Measurements from ENCODE around the gene USP11.

USP11 gene

DNA sequence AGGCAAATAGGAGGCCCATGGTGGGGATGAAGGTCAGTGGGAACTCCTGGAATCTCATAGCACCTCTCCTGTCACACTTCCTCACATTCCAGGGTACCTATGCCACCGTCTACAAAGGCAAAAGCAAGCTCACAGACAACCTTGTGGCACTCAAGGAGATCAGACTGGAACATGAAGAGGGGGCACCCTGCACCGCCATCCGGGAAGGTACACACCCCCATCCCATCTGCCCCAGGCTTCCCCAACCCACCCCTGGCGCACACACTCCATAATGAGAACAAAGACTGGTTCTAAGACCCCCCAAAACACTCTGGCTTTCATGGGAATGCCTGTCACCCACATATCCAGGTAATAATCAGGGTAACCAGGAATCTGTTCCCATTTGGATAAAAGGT, 7.9 kb upstream of the USP11 start:
- DNase-seq (ENCODE audit: low spot score) = no peak

DNA sequence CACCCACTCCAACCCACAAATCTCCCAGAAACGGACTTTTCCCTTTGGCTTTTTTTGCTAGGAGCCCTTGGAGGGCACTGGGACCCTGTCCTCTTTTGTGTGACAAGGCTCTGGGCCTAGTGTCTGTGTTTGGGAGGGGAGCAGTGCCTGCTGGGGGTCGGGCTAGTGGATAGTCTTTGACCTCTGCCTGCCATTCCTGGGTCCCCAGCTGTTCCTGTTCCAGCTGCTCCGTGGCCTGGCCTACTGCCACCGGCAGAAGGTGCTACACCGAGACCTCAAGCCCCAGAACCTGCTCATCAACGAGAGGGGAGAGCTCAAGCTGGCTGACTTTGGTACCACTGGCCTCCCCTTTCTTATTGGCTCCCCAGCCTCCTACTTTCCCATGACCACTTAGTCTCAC, 6.7 kb upstream of the USP11 start:
- DNase-seq (ENCODE audit: low spot score) = no peak

DNA sequence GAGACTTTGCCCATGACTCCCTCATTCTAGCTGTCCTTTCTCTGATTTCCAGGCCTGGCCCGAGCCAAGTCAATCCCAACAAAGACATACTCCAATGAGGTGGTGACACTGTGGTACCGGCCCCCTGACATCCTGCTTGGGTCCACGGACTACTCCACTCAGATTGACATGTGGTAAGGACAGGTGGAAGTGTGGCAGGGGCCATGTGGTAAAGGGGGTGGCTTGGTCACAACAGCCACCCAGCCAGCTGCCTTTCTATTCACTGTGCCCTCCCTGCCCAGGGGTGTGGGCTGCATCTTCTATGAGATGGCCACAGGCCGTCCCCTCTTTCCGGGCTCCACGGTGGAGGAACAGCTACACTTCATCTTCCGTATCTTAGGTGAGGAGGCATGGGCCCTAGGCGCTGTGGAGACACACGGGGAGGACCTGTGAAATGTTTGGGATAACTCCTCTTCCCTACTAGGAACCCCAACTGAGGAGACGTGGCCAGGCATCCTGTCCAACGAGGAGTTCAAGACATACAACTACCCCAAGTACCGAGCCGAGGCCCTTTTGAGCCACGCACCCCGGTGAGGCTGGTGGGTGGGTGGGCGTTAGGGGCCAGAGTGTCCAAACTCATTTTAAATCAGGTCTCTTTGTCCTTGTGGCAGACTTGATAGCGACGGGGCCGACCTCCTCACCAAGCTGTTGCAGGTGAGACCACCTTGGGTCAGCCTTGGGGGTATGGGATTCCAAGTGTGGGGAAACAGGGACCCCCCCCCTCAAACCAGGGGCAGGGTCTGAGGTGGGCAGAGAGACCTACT, 6.1 kb upstream of the USP11 start:
- DNase-seq (ENCODE audit: low spot score) = no peak

DNA sequence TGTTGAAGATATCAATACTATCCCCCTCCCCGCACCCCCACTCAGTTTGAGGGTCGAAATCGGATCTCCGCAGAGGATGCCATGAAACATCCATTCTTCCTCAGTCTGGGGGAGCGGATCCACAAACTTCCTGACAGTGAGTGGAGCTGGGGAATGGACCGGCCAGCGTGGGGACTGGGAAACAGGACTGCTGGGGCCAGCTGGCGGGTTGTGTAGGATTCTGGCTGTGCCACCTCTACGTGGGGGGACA, 5.5 kb upstream of the USP11 start:
- no peak for DNase-seq (ENCODE audit: low spot score)

DNA sequence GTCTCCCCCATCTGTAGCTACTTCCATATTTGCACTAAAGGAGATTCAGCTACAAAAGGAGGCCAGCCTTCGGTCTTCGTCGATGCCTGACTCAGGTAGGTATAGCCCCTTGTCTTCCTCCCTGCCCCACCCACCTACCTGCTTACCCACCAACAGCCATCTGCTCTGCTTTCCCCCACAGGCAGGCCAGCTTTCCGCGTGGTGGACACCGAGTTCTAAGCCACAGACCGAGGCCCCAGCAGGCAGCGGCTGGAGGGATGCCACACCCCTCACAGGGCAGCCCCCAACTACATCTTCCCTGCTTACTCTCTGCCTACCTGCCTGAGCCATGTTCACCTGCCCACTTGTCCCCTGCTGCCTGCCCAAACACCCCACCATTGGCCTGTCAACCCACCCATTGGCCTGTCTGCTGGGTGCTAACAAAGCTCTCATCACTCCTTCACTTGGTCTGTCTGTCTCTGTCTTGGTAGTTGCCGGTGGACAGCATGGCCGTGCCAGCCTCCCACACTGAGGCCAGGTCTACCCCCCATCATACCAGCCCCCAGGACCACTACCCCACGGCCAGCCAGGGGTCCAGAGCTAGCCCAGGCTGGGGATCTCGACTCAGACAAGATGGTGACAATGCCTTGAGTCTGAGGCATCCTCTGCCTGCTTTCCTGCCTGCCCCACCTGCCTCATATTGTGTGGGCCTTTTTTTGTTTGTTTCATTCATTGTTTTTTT, 4.1 kb upstream of the USP11 start:
- no peak for DNase-seq (ENCODE audit: low spot score)

DNA sequence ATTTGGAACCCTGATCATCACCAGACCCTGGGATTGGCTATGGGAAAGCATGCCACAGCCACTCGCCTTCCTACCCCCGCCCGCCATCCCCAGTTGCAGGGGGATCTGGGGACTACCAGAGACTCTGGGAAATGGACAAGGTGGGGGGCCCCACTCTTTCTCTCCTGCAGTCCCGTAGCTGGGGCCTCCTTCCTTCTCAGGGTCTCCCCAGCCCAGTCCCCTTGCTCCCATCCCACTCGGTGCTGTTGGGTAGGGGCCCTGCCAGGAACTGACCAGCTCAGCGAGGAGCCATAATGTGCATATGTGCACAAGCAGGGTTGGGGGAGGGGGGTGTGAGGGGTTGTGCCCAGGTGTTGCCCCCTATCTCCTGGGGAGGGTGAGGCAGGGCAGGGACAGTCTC, 3.4 kb upstream of the USP11 start:
- DNase-seq (ENCODE audit: low spot score) = no peak

DNA sequence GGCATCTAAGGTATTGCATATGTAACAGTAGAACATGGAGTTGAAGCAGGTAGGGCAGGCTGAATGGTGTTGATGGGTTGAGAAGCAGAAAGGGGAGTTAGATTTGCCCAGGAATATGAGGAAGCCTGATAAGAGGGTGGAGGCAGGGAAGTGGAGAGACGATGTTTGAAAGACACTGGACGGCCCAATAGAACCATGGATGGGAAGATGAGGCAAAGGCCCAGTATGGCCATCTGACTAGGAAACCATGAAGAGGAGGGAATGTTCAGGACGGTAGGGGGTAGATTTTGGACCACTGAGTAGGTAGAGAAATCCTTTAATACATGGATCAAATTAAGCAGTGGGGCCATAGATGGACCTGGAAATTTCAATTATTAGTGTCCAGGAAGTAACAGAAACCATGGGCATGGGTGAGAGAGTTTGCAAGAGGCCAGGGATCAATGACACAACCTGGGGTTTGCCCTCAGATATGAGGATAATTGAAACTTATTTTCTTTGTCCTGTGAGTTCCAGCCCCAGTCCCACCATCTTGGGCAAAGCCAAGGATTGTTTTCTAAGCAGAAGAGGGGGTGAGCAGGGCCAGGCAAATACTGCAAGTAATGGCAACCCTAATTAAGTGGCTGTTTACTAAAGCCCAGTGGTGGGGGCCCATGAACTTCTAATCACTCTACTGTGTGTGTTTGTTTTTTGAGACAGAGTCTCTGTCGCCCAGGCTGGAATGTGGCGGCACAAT, 2.5 kb upstream of the USP11 start:
- DNase-seq (ENCODE audit: low spot score) = no peak

DNA sequence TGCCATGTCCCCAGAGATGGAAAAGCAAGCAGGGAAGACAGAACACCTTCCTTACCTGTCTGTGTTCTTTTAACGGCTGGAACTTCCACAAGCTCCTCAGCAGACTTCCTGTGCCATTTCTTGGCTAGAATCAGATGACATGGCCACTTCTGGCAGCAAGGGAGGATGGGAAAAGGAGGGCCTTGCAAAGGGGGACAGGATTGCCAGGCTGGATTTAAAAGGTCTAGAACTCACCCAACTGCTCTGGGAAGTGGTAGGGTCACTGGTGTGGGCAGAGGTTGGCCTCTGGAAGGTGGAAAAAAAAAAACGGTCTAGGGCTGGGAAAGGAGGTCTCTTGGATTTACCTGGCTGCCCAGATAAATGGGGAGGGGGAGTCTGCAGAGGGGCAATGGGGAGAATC, 1.6 kb upstream of the USP11 start:
- DNase-seq (ENCODE audit: low spot score) = no peak

DNA sequence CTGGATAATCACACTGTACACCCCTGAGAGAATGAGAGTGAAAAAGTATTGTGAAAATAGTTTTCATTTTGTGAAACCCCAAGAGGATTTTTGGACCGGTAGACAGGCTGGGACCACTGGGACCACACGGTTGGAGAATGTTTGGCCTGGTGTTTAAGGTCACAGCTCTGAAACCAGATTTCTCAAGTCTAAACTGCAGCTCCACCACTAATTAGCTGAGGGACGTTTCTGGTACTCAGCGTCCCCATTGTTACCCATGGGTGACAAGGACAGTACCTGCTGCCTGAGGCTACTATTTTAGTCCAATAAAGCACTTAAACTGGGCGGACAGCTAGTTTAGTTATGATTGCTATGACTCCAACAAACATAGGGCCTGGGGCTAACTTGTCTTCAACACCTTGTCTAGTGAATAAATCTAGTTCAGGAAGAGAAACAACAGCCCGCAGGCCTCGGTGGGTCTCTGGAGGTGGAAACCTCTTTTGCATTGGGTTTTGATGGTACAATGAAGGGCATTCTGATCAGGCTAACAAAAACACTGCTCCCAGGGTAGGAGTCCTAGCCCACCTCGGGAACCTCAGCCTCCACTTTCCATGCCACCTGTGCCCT, 509 bp upstream of the USP11 start:
- no peak for DNase-seq (ENCODE audit: low spot score)

DNA sequence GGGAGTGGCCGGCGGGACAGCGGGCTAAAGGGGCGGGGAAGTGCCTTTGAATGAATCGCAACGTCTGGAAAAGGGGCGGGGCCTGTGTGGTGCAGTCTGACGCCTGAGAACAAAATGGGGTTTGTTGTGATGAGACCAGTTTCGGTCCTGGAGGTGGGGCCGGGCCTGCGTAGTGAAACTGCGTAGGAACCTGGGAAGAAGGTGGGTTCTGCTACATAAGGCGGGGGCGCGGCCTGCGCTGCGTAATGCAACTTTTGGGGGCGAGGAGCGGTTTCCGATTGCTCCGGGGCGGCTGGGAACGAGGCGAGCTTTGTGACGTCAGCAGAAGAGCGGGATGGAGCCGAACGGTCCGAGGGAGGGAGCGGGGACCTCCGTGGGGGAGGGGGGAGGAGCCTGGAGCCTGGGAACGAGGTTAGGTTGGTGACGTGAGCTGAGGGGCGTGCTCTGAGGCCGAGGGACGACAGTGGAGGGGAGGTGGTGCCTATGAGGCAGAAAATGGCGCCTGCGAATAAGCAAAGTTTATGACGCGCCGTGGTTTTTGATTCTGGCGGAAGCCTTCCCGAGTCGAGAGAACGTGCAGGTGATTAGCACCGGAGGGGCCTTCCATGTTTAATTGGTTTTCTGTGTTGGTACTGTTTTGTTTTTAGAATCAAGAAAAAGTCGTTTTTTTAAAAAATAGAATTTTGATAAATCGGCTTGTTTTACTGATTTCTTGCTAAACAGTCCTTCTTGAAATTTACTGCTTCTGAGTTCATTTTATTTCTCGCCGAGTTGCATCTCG, 714 bp downstream of the USP11 start:
- peak; percentile 89 for DNase-seq (ENCODE audit: low spot score)

DNA sequence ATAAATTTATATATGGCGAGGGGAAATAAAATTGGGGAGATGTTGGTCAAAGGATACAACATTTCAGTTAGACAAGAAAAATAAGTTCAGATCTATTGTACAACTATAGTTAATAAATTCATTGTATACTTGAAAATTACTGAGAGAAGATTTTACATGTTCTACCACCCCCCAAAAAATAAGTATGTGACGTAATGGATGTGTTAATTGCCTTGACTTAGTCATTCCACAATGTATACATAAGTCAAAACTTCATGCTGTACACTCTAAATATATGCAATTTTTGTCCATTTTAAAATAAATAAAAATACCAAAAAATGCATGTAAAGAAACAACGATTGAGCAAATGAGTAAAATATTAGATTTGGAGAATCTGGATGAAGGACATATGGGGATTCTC, 1.8 kb downstream of the USP11 start:
- DNase-seq (ENCODE audit: low spot score) = no peak

DNA sequence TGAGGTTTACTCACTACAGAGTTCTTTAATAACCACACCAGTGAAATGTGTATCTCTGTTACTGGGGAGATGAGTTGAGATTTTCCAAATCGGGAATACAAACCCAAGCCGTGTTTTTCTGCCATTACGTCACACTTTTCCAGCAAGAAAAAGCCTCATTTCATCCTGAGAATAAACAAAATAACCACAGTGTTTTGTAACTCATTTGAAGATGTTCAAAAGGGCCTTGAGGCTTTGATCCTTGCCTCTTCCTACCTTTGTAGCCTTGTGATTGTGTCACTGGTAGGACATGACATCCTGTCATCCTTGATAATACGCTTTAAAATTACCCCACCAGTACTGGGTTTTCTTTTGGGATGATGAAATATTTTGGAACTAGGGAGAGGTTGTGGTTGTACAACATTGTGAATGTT, 2.9 kb downstream of the USP11 start:
- no peak for DNase-seq (ENCODE audit: low spot score)

DNA sequence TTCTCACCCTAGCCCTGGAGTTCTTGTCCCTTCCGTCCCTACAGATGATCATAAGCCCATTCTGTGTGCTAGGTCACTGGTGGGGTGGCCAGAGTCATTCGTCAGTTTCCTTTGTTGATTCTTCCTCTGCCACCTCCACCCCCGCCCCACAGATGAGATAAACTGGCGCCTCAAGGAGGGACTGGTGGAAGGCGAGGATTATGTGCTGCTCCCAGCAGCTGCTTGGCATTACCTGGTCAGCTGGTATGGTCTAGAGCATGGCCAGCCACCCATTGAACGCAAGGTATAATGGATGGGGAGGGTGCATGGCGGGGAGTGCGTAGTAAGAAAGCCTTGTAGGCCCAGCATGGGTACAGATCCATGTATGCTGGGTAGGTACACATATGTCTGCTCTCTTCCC, 6.4 kb downstream of the USP11 start:
- no peak for DNase-seq (ENCODE audit: low spot score)

DNA sequence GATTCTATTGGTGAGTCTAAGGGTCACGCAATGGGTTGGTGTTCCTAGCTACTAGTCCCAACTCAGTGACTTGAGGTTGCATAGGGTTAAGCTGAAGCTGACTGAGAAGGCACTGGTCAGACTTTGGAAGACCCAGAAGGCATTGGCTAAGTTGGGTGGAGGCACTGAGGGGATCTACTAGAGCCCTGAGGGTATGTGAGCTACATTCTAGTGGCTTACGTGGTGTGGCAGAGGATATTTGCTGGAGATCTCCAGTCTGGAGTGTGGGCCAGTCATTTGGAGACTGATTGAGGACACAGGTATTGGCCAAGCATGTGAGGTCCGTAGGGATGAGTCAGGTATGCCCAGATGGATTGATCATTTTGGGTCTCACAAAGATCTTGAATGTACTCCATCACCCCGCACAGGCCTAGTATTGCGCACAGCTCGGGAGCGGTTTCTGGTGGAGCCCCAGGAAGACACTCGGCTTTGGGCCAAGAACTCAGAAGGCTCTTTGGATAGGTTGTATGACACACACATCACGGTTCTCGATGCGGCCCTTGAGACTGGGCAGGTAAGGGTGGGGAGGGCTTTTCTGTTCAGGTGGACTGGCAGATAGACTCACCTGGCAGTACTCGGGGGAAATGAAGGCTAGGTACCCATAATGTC, 7.2 kb downstream of the USP11 start:
- no peak for DNase-seq (ENCODE audit: low spot score)

DNA sequence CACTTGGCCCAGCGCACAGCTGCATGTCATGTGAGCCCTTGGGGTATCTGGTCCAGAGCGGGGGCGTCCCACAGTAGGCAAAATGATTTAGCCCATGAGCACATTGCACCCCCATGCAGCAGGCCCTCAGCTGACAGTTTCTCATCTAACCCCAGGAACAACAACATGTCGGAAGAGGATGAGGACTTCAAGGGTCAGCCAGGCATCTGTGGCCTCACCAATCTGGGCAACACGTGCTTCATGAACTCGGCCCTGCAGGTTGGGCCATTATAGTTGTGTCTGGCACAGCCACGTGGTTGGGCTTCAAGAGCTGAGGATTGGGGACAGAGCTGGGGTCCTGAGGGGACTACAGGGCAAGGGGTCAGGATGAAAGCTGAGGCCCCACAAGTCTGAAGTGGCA, 7.8 kb downstream of the USP11 start:
- no peak for DNase-seq (ENCODE audit: low spot score)

DNA sequence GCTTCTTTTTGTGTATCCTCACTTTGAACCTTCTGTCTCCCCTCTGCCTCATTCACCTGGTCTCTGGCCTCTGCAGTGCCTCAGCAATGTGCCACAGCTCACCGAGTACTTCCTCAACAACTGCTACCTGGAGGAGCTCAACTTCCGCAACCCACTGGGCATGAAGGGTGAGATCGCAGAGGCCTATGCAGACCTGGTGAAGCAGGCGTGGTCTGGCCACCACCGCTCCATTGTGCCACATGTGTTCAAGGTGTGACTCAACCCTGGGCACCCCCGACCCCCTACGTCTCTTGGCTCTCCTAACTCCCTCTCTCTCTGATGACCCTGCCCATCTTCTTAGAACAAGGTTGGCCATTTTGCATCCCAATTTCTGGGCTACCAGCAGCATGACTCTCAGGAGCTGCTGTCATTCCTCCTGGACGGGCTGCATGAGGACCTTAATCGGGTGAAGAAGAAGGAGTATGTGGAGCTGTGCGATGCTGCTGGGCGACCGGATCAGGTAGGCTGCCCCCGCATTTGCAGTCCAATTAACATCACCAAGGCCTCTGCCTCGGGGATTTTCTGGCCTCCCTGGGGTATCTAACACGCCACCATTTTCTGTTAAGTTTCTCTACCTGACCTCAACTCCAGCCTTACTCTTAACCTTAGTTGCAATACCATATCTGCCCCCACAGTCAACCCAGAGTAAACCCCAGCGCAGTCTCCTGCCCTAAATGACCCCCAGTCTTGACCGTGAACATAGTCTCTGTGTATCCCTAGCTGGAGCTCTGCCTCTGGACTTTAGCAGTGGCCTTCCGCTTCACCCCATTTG, 8.6 kb downstream of the USP11 start:
- DNase-seq (ENCODE audit: low spot score) = no peak

DNA sequence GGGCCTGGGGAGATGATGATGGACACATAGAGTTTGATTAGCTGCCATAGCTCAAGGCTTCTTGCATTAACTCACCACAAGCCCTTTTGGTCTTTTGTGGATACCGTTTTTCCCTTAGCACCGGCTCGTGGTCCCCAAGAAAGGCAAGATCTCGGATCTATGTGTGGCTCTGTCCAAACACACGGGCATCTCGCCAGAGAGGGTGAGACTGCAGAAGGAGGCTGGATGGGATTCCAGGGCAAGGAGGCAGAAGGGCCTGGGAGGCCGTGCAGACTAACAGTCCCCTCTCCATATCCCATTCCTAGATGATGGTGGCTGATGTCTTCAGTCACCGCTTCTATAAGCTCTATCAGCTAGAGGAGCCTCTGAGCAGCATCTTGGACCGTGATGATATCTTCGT, 9.5 kb downstream of the USP11 start:
- no peak for DNase-seq (ENCODE audit: low spot score)

DNA sequence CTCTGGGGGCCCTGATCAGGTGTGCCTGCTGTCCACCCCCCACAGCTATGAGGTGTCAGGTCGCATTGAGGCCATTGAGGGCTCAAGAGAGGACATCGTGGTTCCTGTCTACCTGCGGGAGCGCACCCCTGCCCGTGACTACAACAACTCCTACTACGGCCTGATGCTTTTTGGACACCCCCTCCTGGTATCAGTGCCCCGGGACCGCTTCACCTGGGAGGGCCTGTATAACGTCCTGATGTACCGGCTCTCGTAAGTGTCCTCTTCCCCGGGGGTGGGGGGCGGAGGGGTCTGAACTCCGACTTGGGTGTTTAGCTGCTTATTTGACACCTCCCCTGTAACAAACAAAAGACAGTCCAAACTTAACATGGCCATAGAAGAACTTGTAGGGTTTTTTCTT, 10.5 kb downstream of the USP11 start:
- DNase-seq (ENCODE audit: low spot score) = no peak

DNA sequence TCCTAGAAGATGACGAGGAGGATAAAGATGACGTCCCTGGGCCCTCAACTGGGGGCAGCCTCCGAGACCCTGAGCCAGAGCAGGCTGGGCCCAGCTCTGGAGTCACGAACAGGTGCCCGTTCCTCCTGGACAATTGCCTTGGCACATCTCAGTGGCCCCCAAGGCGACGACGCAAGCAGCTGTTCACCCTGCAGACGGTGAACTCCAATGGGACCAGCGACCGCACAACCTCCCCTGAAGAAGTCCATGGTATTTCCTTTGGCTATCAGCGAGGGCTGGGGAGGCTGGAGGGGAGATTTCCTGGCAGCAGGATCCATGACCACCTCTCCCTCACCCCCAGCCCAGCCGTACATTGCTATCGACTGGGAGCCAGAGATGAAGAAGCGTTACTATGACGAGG, 11.9 kb downstream of the USP11 start:
- no peak for DNase-seq (ENCODE audit: low spot score)

DNA sequence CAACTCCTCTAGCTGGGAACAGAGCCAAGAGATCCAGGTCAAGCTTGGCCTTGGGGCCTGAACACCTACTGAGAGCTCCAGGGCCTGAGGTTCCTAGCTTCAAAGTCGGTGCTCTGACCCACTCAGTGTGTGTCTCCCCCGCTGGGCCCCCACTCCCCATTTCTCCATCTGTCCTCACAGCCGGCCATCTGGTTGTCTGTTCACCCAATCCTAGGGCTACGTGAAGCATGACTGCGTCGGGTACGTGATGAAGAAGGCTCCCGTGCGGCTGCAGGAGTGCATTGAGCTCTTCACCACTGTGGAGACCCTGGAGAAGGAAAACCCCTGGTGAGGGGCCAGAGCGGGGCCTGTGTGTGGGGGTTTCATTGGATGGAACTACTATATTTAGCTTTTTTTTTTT, 12.3 kb downstream of the USP11 start:
- DNase-seq (ENCODE audit: low spot score) = no peak

Measured in AG08395 (cell line).